ENCODE data around the gene ARFGAP2.
"Not testable (repeated sequence)": the region's sequence is repeated elsewhere in the genome, so short reads cannot be mapped to it uniquely, and the experiment has no call there.

ARFGAP2 gene

GRCh38 chr11:47176328-47177228 lies at the start of gene ARFGAP2:
TSS of gene ARFGAP2 (minus strand) at chr11:47176879. CDS start at chr11:47176853, 26 bp downstream.
- DNase-seq (ENCODE audit: low spot score): peak; percentile 100

- no peak for DNase-seq (ENCODE audit: low spot score)
Measured at GRCh38 chr11:47225552-47226400, 49.1 kb upstream of the ARFGAP2 start.

GRCh38 chr11:47222696-47223095 lies 46.0 kb upstream of the ARFGAP2 start:
- DNase-seq (ENCODE audit: low spot score): no peak

GRCh38 chr11:47220401-47220821 lies 43.7 kb upstream of the ARFGAP2 start:
- no peak for DNase-seq (ENCODE audit: low spot score)

GRCh38 chr11:47216121-47216798 lies 39.6 kb upstream of the ARFGAP2 start:
- DNase-seq (ENCODE audit: low spot score): no peak

DNA sequence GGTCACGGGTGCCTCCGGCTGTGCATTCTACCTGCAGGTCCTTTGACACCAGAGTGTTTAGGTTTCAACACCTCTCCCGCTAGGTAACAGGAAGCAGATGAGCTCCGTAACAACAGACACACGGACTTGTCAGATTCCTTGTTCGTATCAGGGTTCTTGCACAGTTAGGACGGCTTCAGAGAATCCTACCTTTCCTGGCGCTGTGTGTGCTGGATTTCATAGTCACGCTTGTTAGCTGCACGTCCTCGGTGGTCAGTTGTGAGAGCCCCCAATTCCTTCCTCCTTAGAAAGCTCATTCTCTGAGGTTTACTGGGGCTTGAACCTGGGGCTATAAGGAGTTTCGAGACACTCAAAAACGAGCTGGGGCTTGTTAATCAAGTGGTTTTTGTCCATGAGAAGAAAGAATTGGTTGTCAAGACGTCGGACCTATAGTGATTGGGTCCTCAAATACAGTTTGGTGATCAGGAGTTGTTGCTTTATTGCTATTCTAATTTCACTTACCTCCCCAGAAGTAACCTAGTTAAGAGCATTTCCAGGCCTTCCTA lies 38.8 kb upstream of the ARFGAP2 start:
- DNase-seq (ENCODE audit: low spot score): peak; percentile 36

- DNase-seq (ENCODE audit: low spot score): peak; percentile 83
Measured at GRCh38 chr11:47213950-47214565, 37.4 kb upstream of the ARFGAP2 start.

DNA sequence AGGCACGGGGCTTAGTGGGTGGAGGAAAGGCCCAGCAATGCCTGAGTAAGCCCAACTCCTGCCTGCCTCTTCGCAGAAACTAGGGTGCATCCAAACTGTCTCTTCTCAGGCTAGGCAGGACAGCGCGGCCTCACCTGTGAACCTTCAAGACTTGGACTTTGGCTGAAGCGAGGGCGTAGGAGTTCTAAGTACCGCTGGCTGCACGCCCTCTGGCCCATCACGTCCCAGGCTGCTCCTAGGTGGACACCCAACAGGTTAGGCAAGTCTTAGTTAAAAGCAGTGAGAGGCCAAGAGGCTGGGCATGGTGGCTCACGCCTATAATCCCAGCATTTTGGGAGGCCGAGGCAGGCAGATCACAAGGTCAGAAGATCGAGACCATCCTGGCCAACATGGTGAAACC lies 36.3 kb upstream of the ARFGAP2 start:
- no peak for DNase-seq (ENCODE audit: low spot score)

DNA sequence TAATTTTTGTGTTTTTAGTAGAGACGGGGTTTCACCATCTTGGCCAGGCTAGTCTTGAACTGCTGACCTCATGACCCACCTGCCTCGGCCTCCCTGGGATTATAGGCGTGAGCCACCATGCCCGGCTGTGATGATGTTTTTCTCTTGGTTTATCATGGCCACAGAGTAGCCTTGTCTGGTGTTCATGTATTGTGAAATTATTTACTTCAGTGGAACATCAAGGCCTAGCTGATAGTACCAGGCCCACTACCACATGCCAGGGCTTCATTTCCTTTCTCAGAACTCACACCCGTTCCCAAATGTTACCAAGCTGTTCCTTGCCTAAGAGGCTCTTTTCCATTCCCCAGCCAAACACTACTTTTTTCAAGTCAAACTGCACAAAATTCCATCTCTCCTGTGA lies 31.9 kb upstream of the ARFGAP2 start:
- DNase-seq (ENCODE audit: low spot score): no peak

- DNase-seq (ENCODE audit: low spot score): not testable (repeated sequence)
Measured at GRCh38 chr11:47208008-47208552, 31.4 kb upstream of the ARFGAP2 start.

- no peak for DNase-seq (ENCODE audit: low spot score)
Measured at GRCh38 chr11:47207459-47207858, 30.8 kb upstream of the ARFGAP2 start.

GRCh38 chr11:47206577-47206976 lies 29.9 kb upstream of the ARFGAP2 start:
- DNase-seq (ENCODE audit: low spot score): not testable (repeated sequence)

DNA sequence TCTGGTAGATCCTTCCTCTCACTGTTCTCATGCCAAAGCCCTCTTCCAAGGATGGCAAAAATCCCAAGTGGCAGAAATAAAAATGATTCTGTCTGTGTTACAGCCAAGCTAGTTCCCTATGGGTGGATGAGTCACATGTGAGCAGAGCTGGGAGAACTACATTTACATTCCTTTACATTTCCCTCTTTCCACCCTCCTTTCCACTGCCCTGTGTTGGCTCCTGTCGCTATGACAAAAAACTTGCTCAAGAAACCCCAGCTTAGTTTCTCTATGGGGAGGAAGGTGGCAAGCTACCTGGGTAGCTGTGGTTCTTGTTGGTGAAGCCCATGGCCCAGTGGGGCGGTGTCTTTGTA lies 27.9 kb upstream of the ARFGAP2 start:
- DNase-seq (ENCODE audit: low spot score): no peak

GRCh38 chr11:47202576-47202975 lies 25.9 kb upstream of the ARFGAP2 start:
- no peak for DNase-seq (ENCODE audit: low spot score)

GRCh38 chr11:47201015-47201414 lies 24.3 kb upstream of the ARFGAP2 start:
- DNase-seq (ENCODE audit: low spot score): no peak

DNA sequence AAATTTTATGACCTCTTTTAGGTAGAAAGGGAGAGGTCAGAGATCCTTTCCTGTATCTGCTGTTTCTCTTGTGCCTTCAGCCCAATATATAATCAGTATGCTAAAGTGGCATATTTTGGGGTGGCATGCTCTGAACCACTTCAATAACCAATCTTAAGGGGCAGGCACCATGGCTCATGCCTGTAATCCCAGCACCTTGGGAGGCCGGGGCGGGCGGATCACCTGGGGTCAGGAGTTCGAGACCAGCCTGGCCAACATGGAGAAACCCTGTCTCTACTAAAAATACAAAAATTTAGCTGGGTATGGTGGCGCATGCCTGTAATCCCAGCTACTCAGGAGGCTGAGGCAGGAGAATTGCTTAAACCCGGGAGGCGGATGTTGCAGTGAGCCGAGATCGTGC lies 21.5 kb upstream of the ARFGAP2 start:
- DNase-seq (ENCODE audit: low spot score): not testable (repeated sequence)

- DNase-seq (ENCODE audit: low spot score): no peak
Measured at GRCh38 chr11:47192111-47192510, 15.4 kb upstream of the ARFGAP2 start.

DNA sequence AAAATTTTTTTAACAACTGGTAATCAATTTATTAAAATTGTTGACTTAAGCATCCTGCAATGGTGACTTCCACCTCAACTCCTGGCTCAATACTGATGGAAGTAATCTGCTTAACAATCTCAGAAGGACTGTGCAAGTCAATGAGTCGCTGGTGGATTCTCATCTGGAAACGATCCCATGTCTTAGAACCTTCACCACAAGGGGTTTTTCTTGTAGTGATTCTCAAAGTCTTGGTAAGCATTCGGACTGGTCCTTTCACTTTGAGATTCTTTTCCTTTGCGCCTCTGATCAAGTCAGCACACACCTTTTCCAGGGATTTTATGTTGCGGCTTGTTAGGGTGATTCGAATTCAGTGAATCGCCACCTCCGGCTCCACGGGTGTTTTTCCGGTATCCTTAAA lies 14.5 kb upstream of the ARFGAP2 start:
- not testable (repeated sequence) for DNase-seq (ENCODE audit: low spot score)

- DNase-seq (ENCODE audit: low spot score): peak; percentile 71
Measured at GRCh38 chr11:47189100-47189834, 12.6 kb upstream of the ARFGAP2 start.

GRCh38 chr11:47188259-47188658 lies 11.6 kb upstream of the ARFGAP2 start:
- no peak for DNase-seq (ENCODE audit: low spot score)

- DNase-seq (ENCODE audit: low spot score): peak; percentile 77
Measured at GRCh38 chr11:47187723-47188122, 11.0 kb upstream of the ARFGAP2 start.
